ENCODE data around the gene RERE.
"Not testable (repeated sequence)": the region's sequence is repeated elsewhere in the genome, so short reads cannot be mapped to it uniquely, and the experiment has no call there.

RERE gene

DNA sequence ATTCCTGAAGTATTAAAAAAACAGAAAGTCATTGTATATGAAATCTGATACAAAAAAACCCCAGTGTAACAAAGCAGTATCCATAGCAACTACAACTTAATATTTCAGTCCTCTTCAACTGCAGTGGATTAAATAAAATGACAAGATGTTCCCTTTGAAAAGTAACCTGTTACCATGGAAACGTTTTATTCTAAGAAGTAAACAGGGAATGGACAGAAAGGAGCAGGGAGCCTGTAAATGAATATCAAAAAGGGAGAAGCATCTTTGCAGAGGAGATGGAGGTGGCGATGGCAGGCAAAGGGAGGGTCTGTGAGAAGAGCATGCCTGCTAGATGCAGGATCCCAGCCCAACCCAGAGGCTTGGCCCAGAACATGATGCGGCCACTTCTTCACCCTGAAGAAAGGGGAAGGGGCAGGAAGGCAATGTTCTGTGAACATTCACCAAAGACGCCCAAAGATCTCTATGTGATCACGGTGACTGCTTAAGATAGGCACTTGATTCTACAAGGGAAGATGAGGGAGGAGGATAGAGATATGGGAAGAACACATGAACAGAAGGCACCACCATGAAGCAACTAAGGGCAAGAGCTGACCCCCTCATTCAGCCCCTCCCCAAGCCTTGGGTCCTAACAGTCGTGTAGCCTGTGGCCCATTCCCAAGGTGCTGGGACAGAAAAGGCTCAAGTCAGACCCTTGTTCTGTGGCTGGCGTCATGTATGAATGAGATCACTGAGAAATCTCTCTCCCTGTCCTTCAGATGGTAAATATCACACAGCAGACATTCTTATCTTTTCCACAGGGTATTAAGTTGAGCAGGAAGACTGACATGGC, 299.6 kb downstream of the RERE start:
- no peak for DNase-seq (ENCODE audit: low read depth in 2 of 2)

DNA sequence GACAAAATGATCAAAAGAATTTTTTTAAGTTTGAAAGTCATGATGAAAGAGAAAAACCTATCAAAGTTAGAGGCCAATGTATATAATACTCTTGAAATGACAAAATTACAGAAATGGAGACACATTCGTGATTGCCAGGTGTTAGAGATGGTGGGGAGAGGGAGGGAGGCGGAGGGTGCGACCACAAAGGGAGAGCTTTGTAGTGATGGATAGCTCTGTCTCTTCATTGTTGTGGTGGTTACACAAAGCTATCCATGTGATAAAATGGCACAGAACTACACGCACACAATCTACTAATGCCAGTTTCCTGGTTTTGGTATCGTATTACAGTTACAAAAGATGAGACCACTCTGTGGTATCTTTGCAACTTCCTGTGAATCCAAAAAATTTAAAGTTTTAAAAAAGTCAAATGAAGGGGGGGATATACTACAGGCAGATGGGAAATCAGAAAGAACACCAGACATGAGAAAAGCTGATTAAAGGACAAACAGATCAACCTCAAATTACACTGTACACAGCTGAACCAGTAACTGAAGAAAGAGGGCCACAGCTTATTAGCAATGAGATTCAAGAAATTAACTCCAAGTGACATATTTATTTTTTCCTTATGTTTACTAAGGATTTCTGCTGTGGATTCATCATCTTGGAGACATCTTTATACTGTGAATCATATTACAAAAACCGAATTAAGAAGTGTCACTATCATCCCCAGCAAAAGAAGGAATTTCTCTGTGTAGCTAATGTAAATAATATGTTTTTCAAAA, 300.5 kb downstream of the RERE start:
- no peak for DNase-seq (ENCODE audit: low read depth in 2 of 2)

DNA sequence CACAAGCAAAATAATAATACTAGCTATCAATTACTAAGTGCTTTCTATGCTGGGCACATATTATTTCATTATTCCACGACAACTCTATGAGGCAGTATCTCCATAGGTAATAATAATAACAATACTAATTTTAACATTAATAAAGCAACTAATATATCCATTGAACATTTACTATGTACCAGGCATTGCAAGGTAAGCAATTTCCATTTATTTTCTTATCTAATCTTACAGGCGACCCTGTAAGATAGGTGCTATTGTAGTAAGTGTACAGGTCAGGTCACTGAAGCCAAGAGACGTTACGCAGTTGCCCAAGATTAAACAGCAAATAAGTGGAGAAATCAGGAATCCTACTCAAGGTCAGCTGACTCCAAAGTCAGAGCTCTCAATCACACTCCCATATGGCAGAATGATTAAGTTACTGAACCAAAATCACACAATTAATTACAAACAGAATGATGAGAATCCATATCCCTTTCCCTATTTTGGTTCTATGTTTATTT, 301.1 kb downstream of the RERE start:
- DNase-seq (ENCODE audit: low read depth in 2 of 2), result no peak

DNA sequence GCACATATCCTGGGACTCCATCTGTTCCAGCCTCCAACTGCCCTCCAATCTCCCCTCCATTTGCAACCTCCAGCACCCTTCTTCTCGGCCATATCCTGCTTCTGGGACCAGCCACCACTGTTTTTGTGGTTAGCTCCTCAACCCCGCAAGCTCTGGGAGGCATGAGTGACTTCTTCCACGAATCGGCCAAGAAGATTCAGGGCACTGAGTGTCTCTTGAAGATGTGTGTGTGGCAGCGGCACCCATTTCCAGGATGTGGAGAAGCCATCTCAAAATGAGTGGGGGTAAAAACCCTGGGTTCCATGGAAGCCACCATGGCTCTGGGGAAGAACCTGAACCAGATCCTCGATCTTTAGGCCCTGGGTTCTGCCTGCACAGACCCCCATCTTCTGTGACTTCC, 304.9 kb downstream of the RERE start:
- DNase-seq (ENCODE audit: low read depth in 2 of 2), result no peak

DNA sequence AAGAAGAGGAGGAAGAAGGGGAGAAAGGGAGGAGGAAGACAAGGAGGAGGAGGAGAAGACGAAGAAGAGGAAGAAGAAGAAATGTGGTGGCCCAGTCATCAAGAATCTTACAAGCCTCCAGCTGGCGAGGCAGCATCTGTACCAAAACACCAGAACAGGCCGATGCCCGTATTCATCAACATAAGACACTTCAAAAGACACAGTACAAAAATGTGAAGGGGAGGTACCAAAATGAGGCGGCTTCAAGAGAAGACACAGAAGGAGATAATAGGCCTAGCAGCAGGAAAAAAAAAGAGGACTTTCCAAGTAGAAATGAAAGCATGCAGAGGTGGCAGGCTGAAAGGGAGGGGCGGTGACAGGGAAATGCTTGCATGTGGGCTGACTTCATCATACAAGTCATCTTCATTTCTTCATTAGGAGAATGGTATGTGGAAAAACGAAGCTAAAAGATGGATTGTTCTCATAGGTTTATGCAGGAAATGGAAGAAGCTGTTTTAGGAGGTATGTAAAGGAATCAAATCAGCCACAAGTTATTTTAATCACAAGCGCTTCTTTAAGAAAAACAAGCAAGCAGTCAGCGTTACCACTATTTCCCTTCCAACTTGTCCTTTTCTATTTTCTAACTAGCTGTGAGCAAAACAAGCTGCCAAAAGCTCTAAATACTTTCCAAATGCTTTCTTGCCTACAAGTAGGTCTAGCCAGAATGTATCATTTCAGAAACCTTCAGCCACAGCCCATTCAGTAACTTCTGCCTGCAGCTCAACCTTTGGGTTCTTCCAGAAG, 307.2 kb downstream of the RERE start:
- DNase-seq (ENCODE audit: low read depth in 2 of 2), result peak in 1 of 2 donors; percentile 30

DNA sequence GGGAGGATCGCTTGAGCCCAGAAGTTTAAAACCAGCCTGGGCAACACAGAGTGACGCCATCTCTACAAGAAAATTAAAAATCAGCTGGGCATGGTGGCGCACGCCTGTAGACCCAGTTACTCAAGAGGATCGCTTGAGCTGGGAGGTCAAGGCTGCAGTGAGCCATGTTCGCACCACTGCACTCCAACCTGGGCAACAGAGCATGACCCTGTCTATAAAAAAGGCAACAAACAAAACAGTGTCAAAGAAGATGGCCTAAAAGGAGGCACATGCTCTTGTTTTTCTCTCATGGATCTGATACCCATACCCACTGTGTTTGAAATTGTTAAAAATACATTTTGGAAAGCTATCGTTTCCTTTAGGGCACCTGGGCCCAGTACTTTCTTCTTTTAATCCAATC, 307.9 kb downstream of the RERE start:
- no peak for DNase-seq (ENCODE audit: low read depth in 2 of 2)

DNA sequence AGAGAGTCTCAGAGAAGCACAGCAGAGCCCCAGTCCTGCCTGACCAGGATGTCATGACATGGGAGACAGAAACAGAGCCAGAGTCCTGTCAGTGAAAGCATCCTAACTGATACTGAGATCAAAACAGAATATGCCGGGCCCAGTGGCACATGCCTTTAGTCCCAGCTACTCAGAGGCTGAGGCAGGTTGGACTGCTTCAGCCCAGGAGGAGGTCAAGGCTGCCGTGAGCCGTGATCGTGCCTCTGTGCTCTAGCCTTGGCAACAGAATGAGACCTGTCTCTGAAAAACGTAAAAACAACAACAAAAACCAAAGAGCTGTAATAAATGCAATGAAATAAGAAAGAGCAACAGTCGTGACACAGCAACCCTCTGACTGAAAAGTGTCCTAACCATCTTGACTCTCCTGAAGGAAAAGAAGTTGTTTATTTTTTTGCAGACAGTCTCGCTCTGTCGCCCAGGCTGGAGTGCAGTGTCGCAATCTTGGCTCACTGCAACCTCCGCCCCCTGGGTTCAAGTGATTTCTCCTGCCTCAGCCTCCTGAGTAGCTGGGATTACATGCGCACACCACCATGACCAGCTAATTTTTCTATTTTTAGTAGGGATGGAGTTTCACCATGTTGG, 310.3 kb downstream of the RERE start:
- DNase-seq (ENCODE audit: low read depth in 2 of 2), result no peak

DNA sequence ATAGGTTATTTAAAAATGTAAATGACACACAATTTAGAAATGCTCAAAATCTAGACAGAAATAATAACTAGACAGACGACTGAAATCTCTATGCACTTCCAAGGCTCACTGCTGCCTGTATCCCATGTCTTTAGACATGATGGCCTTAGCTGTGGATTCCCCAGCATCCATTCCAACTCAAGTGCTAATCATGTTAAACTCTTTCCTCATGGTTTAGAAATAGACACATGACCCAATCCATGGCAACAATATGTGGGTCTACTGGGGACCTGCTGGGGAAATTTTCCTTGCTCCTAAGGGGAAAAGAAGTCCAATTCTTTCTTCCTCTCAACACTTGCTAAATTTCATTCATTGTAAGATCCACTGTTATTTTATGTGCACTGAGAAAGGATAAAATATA, 311.0 kb downstream of the RERE start:
- no peak for DNase-seq (ENCODE audit: low read depth in 2 of 2)

DNA sequence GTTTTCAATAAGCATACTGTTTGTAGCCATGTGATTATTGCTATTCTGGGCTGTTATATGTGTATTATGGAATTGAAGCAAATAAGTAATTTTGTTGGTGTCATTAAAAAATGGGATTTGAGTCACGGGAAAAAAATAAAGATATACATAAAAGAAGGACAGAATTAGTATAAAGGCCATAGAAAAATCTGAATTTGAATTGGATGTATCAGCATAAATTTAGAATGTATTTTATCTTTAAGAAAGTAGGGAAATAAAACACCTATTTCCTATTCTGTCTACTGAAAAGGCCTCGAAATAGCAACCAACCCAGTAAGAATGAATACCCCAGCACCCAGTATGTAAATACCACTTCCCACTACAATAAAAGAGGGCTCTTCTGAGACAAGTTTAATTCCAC, 313.6 kb downstream of the RERE start:
- no peak for DNase-seq (ENCODE audit: low read depth in 2 of 2)

DNA sequence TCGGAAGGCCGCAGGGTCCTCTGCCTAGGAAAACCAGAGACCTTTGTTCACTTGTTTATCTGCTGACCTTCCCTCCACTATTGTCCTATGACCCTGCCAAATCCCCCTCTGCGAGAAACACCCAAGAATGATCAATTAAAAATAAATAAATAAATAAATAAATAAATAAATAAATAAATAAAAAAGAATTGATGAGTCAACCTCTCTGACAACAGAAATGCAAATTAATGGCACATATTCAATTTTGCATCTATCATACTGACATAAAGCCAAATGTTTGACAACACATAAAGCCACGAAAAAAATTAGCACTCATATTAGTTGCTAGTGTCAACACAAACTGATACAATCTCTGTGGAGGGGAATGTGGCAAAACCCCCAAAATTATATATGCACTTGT, 314.5 kb downstream of the RERE start:
- not testable (repeated sequence) for DNase-seq (ENCODE audit: low read depth in 2 of 2)

DNA sequence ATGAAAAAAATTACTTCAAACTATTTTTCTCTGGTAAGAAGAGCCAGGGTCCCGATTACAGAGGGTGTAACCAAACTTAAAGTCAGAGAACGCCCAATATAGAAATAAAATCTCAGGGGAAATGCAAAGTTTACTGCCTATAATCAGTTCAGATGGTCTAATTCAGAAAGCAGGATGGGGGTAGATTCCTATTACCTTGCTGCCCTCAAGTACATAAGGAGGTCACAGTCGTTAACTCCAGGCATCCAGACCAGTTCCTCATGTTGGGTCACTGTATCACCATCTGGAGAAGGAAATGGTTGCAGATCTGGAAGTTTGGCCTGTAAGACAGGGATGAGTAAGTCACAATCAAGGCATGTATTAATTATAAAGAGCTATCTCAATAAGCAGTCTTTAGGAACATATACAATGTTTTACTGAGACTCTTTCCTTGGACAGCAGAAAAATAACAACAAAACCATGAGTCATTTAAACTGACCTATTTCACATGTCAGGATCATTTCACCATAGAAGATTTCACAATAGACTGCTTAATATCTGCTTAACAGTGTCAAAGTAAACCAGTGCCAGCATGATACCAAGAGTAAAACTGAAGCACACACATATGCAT, 320.1 kb downstream of the RERE start:
- no peak for DNase-seq (ENCODE audit: low read depth in 2 of 2)

DNA sequence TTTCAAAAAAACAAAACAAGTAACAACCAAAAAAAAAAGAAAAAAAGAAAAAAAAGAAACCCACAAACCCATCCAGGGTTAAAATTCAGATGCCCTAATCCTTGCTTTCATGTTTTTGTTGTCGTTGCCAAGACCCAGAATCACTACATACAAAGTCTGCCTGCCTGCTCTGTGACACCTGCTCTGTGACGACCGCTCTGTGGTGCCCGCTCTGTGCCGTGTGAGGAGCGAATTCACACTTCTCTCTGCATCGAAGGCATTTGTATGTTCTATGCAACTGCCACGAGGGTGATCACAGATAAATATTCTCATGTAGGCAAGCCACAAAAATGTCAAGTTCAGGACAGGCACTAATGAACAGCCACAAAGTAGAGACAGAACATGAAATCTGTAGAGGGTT, 321.0 kb downstream of the RERE start:
- DNase-seq (ENCODE audit: low read depth in 2 of 2), result no peak

DNA sequence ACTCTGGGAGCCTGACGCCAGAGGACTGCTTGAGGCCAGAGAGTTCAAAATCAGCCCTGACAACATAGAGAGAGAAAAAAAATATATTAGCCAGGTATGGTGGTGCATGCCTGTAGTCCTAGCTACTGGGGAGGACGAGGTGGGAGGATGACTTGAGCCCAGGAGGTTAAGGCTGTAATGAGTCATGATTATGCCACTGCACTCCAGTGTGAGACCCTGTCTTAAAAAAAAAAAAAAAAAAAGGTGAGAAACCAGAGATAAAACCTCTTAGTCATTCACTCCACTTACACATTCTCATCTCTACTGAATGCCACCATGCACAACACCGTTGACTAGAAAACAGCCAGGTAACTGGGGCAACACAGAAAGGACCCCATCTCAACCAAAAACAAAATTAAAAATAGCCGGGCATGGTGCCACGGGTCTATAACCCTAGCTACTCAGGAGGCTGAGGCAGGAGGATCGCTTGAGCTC, 321.5 kb downstream of the RERE start:
- DNase-seq (ENCODE audit: low read depth in 2 of 2), result no peak

DNA sequence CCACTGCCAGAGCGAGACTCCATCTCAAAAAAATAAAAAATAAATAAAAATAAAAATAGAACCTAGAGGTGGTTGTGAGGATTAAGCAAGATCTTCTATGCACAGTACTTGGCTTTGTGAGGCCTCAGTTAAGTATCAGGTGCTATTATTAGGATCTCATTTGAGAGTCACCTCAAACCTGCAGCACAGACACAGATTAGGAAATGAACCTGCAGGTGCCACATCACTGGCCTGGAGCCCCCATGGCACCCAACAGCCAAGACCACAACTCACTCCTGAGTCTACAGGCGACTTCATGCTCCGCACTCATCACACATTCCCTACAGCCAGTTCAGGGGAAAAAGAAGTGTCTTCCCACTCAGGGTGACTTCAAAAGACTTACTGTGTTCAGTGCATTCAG, 322.8 kb downstream of the RERE start:
- DNase-seq (ENCODE audit: low read depth in 2 of 2), result no peak

DNA sequence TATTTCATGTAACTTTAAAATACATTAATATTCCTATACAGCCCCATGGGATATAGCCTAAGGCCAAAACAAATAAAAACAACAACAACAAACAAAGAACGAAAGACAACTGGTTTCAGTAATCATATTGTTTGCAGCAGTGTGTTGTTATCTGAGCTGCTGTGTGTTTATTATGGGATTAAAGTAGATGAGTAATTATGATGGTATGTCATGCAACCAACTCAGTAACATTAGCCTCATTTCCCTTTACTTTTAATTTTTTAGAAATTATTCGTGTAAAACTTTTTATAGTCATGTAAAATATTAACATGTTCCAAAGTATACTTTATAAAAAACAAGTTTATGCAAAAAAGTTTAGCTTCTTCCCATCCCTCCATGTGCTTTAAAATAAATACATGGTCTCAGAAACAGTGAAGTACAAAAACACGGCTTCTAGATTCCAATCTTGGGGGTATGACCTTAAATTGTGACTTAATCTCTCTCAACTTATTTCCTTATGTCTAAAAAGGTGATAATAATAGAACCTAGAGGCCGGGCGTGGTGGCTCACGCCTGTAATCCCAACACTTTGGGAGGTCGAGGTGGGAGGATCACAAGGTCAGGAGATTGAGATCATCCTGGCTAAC, 323.4 kb downstream of the RERE start:
- no peak for DNase-seq (ENCODE audit: low read depth in 2 of 2)

DNA sequence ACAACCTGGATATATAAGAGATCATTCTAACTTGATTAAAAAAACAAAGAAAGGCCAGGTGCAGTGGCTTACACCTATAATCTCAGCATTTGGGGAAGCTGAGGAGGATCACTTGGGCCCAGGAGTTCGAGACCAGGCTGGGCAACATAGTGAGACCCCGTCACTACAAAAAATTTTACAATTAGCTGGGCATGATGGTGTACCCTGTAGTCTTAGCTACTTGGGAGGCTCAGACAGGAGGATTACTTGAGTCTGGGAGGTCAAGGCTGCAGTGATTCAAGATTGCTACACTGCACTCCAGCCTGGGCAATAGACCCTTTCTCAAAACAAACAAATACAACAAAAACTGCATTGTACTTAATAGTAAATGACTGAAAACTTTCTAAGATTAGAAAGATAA, 330.2 kb downstream of the RERE start:
- DNase-seq (ENCODE audit: low read depth in 2 of 2), result no peak

DNA sequence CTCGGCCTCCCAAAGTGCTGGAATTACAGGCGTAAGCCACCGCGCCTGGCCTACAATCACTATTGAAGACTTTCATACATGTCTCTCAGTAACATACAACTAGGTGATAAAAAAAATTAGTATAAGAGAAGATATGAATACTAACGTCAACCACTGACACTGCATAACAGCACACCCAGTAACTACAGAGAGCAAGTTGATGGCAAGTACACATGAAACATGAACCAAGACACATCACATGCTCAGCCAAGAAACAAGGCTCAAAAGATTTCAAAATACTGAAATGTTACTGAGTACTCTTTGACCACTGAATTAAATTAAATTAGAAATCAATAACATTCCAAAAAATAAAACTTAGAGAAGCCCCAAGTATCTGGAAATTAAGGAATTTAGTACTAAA, 331.4 kb downstream of the RERE start:
- DNase-seq (ENCODE audit: low read depth in 2 of 2), result no peak

DNA sequence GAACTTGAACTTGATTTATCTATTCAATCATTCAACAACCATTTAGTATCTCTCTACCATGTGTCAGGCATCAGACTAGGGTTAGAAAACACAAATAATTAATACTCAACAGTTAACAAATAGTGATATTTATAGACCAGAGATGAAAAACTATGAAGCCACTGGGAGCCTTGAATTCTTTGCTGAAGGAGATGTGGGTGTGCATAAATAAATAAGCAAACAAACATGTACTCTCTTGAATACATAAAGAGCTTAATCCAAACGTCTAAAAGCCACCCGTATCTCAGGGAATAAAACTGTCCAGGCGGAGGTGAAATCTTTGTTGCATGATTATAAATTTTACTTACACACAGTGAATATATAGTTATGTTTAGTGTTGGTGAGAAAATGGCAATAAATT, 333.9 kb downstream of the RERE start:
- DNase-seq (ENCODE audit: low read depth in 2 of 2), result no peak

DNA sequence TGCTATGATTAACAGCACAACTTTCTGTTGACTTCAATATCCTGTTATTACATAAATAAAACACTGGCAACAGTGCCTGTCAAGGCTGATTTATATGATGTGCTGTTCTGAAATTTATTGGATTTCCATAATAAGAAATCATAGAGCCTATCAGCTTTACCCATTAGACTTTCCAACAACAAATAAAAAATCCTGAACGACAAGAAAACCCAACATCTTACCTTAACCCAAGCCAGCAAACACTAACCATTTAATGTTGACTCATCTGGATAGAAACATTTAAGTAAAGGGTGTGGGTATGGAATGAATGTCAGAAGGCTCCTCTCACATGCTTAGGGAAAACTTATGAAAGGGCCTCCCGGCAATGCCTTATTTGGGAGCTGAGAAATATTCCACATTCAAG, 334.5 kb downstream of the RERE start:
- DNase-seq (ENCODE audit: low read depth in 2 of 2), result no peak

DNA sequence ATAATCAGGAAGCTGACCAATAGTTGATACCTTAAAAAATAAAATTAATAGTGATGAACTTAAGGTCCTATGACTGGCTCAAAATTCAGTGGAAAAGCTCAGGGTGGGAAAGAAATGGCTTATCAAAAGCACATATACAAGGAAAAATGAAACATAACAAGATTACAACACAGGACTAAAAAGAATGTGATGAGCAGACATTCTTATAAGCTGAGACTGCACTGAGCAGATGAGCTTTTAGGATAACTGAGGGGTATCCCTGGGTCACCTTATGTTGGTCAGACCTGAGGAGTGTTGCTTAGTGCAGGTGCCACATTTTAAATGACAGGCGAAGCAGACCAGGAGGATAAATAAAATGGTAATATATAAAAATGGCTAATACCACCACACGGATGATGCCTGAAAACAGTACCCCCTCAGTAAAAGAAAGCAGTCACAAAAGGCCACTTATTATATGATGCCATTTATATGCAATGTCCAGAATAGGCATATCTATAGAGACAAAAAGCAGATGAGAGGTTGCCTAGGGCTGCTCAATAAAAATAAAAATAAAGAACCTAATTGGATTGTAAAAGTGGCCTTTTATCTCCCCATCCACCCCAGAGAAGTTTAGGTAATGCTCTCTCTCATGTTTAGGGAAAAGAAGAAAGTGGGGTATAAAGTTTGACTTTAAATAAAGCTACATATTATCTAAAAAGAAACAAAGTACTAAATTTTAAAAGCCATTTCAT, 335.6 kb downstream of the RERE start:
- no peak for DNase-seq (ENCODE audit: low read depth in 2 of 2)
